ENCODE results near the gene SYTL3. TPM values are rescaled to one million over a fixed set of nuclear protein-coding genes. Genes with fewer than 3 reads are reported as not detected.
A peak's percentile ranks its signal among the peaks of the same experiment; 100 is the strongest.

SYTL3 gene
- total RNA-seq, 1 experiment from 2014 or later, result 1.8 TPM

DNA sequence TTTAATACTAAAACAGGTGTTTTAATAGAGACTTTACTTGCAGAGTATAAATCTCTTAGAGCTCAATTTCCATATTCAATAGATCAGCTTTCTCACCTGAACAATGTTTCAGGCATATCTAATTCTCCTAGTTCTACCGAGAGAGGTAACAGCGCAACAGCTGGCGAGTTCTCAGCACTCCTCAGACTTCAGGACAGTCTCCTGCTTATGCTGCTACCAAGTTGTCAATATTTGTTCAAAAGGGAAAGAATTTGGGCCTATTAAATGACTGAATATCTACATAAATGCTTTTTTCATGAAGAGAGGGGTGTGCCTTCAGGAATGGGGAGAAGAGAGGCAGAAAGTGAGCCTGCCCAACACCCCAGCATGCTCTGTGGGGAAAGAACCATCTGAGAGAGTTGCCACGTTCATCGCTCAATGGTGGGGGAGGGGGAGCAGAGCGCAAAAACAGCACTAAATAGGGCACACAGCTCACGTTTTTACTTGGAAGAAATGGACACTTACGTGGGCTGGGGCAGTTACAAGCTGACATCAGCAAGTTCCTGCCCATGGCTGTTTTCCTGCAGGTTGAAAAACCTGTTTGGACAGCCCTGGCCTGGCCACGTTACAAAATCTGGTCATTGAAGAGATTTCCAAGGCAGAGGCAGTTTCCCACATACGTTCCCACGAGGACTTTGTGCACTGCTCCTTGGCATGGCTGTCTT lies 131.3 kb downstream of the SYTL3 start:
- TF ChIP-seq CTCF (conservative IDR thresholded peaks at IDR 0.05; ENCODE audit: low read depth, low read length), result no peak
- TF ChIP-seq EZH2 (IDR thresholded peaks at IDR 0.05; ENCODE audit: low read length, unreplicated experiment), result no peak
- TF ChIP-seq EZH2phosphoT487 (IDR thresholded peaks at IDR 0.05; ENCODE audit: borderline replicate concordance, low read length), result no peak
- Histone ChIP-seq H3K79me2 (ENCODE audit: low read length) (peaks cover 80% of the 10 kb centered on the region), H2AFZ (ENCODE audit: low read length) (no peak overlapping the region), H3K27ac (ENCODE audit: low read length) (peak overlapping the region; percentile 58), H4K20me1 (ENCODE audit: low read length) (peaks cover 42% of the 10 kb centered on the region), H3K9me2 (replicated peaks; ENCODE audit: low read length) (no peaks in the 10 kb centered on the region), H3F3A (ENCODE audit: low read length, unreplicated experiment) (peaks cover 6% of the 10 kb centered on the region), H3K4me3 (ENCODE audit: low read length) (0 out of 2 replicates have a peak overlapping the region, but pooled peaks have one; percentile 5), H3K27me3 (ENCODE audit: low read length) (no peaks in the 10 kb centered on the region), H3K9me3 (ENCODE audit: low read length) (no peaks in the 10 kb centered on the region), H3K9ac (ENCODE audit: low read length) (no peak overlapping the region), H3K4me1 (ENCODE audit: insufficient read depth, low read length) (peaks cover 46% of the 10 kb centered on the region), H3K36me3 (ENCODE audit: low read depth, low read length) (peaks cover 83% of the 10 kb centered on the region), H3K4me2 (ENCODE audit: low read length) (peak overlapping the region; percentile 38; the same call in 1 of the 2 replicates)
- DNase-seq (peak; percentile 83), ATAC-seq (peak; percentile 27)
- intact Hi-C loops (cut with micrococcal nuclease), result no loop called here
- POLR2A ChIA-PET (ENCODE audit: unreplicated experiment), result interaction anchor here (0.5 kb wide), 1 partner anchor 29 kb away, joined by 4 read pairs; no protein-coding TSS in a partner anchor
- CTCF ChIA-PET, result no interaction called here
- BruUV-seq (replicated peaks), result no TSS peak

DNA sequence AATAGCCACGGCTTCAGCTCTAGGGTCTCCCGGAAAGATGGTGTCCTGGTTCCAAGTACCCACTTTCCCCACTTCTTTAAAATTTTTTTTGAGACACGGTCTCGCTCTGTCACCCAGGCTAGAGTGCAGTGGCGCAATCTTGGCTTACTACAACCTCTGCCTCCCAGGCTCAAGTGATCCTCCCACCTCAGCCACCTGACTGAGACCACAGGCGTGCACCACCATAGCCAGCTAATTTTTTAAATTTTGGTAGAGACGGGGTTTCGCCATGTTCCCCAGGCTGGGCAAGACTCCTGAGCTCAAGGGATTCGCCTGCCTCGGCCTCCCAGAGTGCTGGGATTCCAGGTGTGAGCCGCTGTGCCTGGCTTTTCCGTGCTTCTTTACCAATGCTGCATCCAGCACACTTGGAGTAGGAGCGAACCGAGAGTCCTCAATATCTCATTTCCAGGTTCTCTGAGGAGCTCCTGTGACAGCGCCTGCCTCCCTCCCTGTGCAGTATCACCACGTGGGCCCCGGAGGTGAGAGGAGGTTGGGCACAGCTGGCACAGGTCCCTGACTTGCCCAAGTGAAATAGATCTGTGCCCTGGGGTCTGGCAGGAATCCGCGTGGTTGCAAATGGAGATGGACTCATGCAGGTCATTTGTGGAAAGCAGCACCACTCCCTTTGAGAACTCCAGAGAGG lies 132.0 kb downstream of the SYTL3 start:
- H3K27me3 ChIP-seq (ENCODE audit: low read length), result no peaks in the 10 kb centered on the region
- H3F3A ChIP-seq (ENCODE audit: low read length, unreplicated experiment), result peaks cover 6% of the 10 kb centered on the region
- H3K9me3 ChIP-seq (ENCODE audit: low read length), result no peaks in the 10 kb centered on the region
- BruUV-seq (replicated peaks), result no TSS peak
- peaks cover 79% of the 10 kb centered on the region for H3K79me2 ChIP-seq (ENCODE audit: low read length)
- ChIA-PET CTCF (no interaction called here), POLR2A (ENCODE audit: unreplicated experiment) (no interaction called here)
- no peak for TF ChIP-seq EZH2 (IDR thresholded peaks at IDR 0.05; ENCODE audit: low read length, unreplicated experiment)
- no peak for TF ChIP-seq CTCF (conservative IDR thresholded peaks at IDR 0.05; ENCODE audit: low read depth, low read length)
- TF ChIP-seq EZH2phosphoT487 (IDR thresholded peaks at IDR 0.05; ENCODE audit: borderline replicate concordance, low read length), result no peak
- no peak overlapping the region for H2AFZ ChIP-seq (ENCODE audit: low read length)
- intact Hi-C loops (cut with micrococcal nuclease), result no loop called here
- H3K4me2 ChIP-seq (ENCODE audit: low read length), result peak overlapping the region; percentile 38; the same call in 1 of the 2 replicates
- H3K4me3 ChIP-seq (ENCODE audit: low read length), result 0 out of 2 replicates have a peak overlapping the region, but pooled peaks have one; percentile 5
- ATAC-seq, result no peak
- no peak for DNase-seq
- peaks cover 83% of the 10 kb centered on the region for H3K36me3 ChIP-seq (ENCODE audit: low read depth, low read length)
- H3K27ac ChIP-seq (ENCODE audit: low read length), result peak overlapping the region; percentile 58
- no peak overlapping the region for H3K9ac ChIP-seq (ENCODE audit: low read length)
- H3K4me1 ChIP-seq (ENCODE audit: insufficient read depth, low read length), result peaks cover 46% of the 10 kb centered on the region
- H3K9me2 ChIP-seq (replicated peaks; ENCODE audit: low read length), result no peaks in the 10 kb centered on the region
- H4K20me1 ChIP-seq (ENCODE audit: low read length), result peaks cover 37% of the 10 kb centered on the region

All from PC-3 (cell line).